ENCODE data around the gene GPRIN2.
"Not testable (repeated sequence)": the region's sequence is repeated elsewhere in the genome, so short reads cannot be mapped to it uniquely, and the experiment has no call there.

GRCh38 chr10:46578474-46579178, 22.2 kb upstream of the GPRIN2 start, which contains the start of gene SYT15:
- TF ChIP-seq SMC3 (conservative IDR thresholded peaks at IDR 0.05; ENCODE audit: poor library complexity); EZH2 (IDR thresholded peaks at IDR 0.05; ENCODE audit: borderline replicate concordance, insufficient read depth, low read length, poor library complexity, severe bottlenecking); POLR2AphosphoS5 (IDR thresholded peaks at IDR 0.05); CTCF (IDR thresholded peaks at IDR 0.05; ENCODE audit: poor library complexity, severe bottlenecking): not testable (repeated sequence)

Data from neural cell (in vitro differentiated cells).